Mammary epithelial cell (primary cell): ENCODE measurements around the gene NKIRAS1.

Experiments
- EZH2 ChIP-seq: IDR thresholded peaks from 2 replicates; pipeline ENCODE4 v1.6.1; 2012; ENCODE audit warnings: low read length, inconsistent platforms, borderline replicate concordance
- TF ChIP-seq, protein P1 (sequence below), 2 donors: IDR thresholded peaks in 1 of 2; conservative IDR thresholded peaks in 1 of 2; 2 replicates each; pipeline ENCODE4 v1.5.1; 2011 to 2012; ENCODE audit warnings: inconsistent platforms in 2 of 2, low read length in 2 of 2, mild to moderate bottlenecking in 2 of 2, control low read depth in 1 of 2, low read depth in 1 of 2; ENCODE audit not compliant: insufficient read depth in 1 of 2; ENCODE audit errors: extremely low read depth in 1 of 2

DNA sequence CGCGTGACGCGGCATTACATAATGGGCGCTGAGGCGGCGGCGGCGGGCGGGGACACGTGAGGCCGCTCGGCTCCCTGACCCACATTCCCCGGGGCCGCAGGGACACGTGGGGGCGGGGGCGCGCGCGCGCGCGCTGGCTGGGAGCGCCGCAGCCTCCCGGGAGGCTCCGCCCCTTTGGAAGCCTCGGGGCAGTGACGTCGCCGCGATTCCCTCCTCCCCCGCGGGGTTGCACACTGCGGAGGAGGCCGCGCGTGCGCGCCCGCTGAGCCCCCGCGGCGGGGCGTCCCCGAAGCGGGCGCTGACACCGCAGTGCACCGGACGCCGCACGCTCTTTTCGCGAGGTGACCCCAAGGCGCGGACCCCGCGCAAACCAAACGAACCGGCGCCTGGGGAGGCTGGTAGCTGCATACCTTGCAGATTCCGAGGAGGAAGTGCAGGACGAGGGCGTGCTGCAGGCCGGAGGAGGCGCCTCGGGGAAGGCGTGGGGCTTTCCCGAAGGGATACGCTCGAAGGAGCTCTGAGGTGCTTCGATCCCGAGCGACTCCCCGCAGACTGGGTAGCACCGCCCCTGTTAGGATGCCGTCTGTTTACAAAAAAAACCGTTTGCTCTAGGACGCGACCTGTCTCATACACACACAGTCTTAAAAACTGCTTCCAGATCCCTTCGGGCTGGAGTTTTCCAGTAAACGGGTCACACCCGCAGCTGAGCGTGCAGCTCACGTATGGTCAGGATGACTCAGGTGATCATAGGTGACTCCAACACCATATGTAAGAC lies 29.3 kb upstream of the NKIRAS1 start:
- TF ChIP-seq, protein P1, sequence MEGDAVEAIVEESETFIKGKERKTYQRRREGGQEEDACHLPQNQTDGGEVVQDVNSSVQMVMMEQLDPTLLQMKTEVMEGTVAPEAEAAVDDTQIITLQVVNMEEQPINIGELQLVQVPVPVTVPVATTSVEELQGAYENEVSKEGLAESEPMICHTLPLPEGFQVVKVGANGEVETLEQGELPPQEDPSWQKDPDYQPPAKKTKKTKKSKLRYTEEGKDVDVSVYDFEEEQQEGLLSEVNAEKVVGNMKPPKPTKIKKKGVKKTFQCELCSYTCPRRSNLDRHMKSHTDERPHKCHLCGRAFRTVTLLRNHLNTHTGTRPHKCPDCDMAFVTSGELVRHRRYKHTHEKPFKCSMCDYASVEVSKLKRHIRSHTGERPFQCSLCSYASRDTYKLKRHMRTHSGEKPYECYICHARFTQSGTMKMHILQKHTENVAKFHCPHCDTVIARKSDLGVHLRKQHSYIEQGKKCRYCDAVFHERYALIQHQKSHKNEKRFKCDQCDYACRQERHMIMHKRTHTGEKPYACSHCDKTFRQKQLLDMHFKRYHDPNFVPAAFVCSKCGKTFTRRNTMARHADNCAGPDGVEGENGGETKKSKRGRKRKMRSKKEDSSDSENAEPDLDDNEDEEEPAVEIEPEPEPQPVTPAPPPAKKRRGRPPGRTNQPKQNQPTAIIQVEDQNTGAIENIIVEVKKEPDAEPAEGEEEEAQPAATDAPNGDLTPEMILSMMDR (conservative IDR thresholded peaks at IDR 0.05 in 1 of 2, IDR thresholded peaks at IDR 0.05 in 1 of 2; ENCODE audit: extremely low read depth in 1 of 2, insufficient read depth in 1 of 2, low read depth in 1 of 2, low read length in 2 of 2): no peak
- no peak for TF ChIP-seq EZH2
